GM21786 (cell line): ENCODE measurements around the gene CCDC152.
"Not testable (repeated sequence)": the region's sequence is repeated elsewhere in the genome, so short reads cannot be mapped to it uniquely, and the experiment has no call there.

ENCODE experiments used
- ATAC-seq: cut with Tn5 transposase; IDR thresholded peaks from one replicate; pipeline ENCODE4 v1.9.1; 2021; ENCODE audit not compliant: unreplicated experiment

CCDC152 gene

DNA sequence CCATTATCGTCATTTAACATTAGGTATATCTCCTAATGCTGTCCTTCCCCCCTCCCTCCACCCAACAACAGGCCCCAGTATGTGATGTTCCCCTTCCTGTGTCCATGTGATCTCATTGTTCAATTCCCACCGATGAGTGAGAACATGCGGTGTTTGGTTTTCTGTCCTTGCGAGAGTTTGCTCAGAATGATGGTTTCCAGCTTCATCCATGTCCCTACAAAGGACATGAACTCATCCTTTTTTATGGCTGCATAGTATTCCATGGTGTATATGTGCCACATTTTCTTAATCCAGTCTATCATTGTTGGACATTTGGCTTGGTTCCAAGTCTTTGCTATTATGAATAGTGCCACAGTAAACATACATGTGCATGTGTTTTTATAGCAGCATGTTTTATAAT is 87.8 kb downstream of the CCDC152 start:
- ATAC-seq = not testable (repeated sequence)

DNA sequence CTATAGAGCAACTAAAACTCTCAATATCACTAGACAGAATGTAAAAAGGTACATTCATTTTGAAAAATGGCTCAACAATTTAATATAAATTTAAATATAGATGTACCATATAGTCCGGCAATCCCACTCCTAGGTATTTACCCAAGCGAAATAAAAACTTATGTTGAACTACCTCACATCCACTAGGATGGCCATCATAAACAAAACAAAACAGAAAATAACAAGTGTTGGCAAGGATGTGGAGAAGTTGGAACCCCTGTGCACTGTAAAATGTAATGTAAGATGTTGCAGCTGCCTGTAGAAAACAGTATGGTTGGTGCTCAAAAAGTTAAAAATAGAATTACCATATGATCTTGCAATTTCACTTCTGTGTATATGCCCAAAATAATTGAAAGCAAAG is 91.9 kb downstream of the CCDC152 start:
- ATAC-seq = no peak

DNA sequence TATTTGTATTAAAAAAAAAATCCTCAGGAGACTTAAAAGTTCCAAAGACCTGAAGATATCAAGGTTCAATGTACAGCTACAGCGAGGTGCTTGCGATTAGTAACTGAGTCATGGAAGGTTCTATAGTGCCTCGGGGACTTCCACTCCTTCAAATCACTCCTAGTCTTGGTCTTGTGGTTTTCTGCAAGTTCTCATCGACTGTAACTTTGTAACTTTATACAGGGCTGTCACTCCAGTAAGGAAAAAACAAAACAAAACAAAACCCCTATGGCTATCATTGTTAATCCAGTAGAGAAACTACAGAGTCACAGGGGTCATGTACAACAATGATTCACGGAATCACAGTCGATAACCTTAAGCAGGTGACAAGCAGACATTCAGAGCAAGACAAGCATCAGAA is 94.9 kb downstream of the CCDC152 start:
- ATAC-seq = no peak
